ENCODE results near the gene PAX7. TPM values are rescaled to one million over a fixed set of nuclear protein-coding genes. Genes with fewer than 3 reads are reported as not detected.

PAX7 gene
- total RNA-seq, 1 experiment from 2014 or later: not detected

DNA sequence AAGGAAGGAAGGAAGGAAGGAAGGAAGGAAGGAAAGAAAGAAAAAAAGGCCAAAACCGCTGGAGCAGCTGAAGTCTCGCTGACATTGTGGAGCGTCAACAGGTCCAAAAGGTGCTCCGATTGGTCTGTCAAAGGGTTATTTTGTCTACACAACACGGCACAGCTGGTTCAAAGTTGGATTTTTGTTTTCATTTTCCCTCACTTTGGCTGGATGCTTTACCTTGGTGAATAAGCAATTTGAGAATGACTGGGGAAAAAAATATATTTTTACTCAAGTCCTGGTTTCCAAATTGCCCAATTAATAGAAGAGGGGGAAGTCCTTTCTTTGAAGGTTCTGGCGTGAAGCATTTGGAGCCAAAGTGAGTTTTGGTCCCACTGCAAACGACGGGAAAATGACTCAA is 19.3 kb upstream of the PAX7 start:
- Histone ChIP-seq H3K36me3 (no peaks in the 10 kb centered on the region), H3K9me3 (no peaks in the 10 kb centered on the region), H3K4me3 (no peak overlapping the region), H3K27me3 (peaks cover 3% of the 10 kb centered on the region; the same call in 1 of the 2 replicates)
- DNase-seq: no peak

DNA sequence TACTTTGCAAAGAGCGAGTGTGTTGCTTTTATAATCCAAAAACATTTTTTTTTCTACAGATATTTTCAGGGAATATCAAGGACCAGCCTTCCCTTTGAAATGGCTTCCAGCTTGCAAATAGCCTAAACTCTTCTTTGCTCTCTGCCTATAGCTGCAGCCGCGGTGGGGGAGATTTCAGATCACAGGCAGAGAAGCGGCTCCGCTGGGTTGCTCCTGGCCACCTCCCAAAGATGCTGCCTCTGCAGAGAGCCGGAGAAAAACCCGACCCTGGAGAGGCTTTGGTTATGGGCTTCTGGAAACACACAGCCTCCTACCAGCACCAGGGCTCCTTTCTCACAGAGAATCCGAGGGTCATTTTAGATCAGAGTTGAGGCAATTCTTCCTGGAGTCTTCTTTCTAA is 18.6 kb upstream of the PAX7 start:
- no peak for DNase-seq

DNA sequence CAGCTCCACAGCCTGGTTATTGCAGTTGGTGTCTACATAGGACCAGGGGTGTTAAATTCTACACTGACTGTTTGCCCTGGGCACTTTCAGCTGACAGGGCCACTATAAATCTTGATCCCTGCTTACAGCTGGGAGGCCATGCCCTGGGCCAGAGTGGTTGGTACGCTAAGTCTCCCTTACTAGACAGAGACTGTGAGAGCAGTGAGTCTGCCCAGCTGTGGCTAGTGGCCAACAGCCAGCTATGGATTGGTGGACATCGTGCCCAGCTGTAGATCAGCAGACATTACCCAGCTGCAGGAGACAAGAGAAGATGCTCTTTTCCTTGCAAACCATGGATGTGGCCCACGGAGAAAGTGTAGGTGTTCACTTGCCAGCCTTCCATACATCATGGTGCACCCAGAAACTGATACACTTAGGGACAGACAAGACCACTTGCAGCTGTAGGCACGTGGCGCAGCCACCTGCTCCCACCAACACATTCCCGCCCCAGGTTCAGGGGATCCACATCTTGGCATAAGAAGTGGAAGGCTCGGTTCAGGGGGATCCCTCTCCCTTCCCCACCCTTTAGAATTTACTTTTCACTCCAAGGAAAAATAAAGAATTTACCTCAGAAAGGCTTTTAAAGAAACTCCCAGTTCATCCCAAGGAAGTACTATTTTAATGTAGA is 16.4 kb upstream of the PAX7 start:
- H3K36me3 ChIP-seq: no peaks in the 10 kb centered on the region
- no peak for DNase-seq

More for the DNA sequence above, 18.6 kb upstream of the PAX7 start:
- no peak overlapping the region for H3K4me3 ChIP-seq
- no peaks in the 10 kb centered on the region for H3K36me3 ChIP-seq
- peaks cover 3% of the 10 kb centered on the region; the same call in 1 of the 2 replicates for H3K27me3 ChIP-seq
- no peaks in the 10 kb centered on the region for H3K9me3 ChIP-seq

DNA sequence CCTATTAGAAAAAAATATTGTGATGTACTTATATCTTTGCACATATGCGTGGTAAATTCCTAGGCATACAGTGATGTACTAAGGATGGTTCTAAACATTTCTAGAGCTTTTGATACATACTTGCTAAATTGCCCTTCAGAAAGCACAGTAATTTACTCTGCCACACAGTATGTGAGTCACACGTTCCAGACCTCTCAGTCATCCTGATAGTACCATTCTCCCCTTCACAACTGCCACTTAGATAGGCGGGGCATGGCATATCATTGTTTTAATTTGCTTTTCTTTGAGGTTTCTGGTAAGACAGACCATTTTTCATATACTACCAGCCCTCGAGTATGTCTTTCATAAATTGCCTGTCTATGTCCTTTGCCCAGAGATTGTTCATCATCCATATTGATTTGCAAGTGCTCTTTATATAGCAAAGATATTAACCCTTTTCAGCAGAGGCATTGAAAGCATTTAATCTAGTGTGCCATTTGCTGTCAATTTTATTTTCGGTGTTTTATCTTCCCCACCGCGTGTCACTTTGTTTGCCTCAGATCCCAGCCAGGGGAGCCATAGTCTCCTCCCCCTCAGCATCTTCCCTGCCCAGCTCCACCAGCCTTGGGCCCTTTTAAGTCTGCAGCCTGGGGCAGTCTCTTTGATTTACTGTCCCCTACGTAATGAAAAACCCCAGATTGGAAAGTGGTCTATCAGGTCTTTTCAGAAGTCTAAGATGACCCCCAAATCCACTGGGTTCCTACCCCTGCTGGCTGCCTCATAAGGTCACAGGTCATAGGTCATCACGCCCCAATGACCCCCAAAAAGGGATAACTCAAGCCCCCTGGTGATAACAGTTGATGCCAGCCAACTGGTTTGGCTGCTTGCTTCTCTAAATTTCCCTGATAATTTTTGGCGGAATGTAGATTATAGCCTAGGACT is 11.8 kb upstream of the PAX7 start:
- DNase-seq: peak; percentile 61
- H3K36me3 ChIP-seq: no peaks in the 10 kb centered on the region
- peaks cover 16% of the 10 kb centered on the region for H3K27me3 ChIP-seq
- H3K9me3 ChIP-seq: no peaks in the 10 kb centered on the region; the same call in 1 of the 2 replicates
- H3K4me3 ChIP-seq: no peak overlapping the region

More for the DNA sequence above, 16.4 kb upstream of the PAX7 start:
- H3K27me3 ChIP-seq: peaks cover 3% of the 10 kb centered on the region; the same call in 1 of the 2 replicates
- no peaks in the 10 kb centered on the region; the same call in 1 of the 2 replicates for H3K9me3 ChIP-seq
- no peak overlapping the region for H3K4me3 ChIP-seq

DNA sequence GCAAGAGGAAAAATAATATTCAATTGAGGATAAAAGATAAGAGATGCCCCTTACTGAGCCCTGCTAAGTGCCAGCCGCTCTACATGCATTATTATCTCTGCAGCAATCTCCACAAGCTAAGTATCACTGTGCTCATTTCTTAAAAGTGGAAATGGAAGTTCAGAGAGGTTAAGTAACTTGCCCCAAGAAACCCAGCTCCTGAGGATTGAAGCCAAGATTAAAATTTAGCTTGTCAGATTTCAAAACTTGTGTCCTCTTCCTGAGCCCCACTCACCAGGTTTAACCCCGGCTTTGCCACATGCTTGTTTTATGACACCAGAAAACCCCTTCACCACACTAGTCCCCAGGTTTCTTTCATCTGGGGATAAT is 11.2 kb upstream of the PAX7 start:
- no peak for DNase-seq
- Histone ChIP-seq H3K36me3 (no peaks in the 10 kb centered on the region), H3K9me3 (no peaks in the 10 kb centered on the region; the same call in 1 of the 2 replicates)

DNA sequence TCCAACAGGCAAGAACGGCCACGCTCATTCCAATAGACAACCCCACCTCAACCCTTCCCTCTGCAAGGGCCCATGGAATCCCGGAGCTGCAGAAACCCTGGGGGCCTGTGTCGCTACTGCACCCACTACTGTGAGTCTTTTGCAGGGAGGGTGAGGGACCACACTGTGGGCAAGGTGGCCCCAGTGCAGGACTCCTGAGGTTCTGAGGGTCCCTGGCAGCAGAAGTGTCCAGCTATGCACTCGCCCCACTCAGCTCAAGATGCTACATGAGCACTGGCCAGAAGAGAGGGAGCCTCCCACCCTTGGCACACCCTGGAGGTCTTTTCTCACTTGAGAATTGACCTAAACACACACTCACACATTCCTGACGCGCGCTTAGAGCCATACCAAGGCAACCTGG is 2.1 kb upstream of the PAX7 start:
- H3K9me3 ChIP-seq: no peaks in the 10 kb centered on the region
- no peak for DNase-seq
- no peaks in the 10 kb centered on the region for H3K36me3 ChIP-seq
- peaks cover 48% of the 10 kb centered on the region for H3K27me3 ChIP-seq
- no peak overlapping the region for H3K4me3 ChIP-seq

More for the DNA sequence above, 11.2 kb upstream of the PAX7 start:
- no peak overlapping the region for H3K4me3 ChIP-seq
- H3K27me3 ChIP-seq: peaks cover 16% of the 10 kb centered on the region

DNA sequence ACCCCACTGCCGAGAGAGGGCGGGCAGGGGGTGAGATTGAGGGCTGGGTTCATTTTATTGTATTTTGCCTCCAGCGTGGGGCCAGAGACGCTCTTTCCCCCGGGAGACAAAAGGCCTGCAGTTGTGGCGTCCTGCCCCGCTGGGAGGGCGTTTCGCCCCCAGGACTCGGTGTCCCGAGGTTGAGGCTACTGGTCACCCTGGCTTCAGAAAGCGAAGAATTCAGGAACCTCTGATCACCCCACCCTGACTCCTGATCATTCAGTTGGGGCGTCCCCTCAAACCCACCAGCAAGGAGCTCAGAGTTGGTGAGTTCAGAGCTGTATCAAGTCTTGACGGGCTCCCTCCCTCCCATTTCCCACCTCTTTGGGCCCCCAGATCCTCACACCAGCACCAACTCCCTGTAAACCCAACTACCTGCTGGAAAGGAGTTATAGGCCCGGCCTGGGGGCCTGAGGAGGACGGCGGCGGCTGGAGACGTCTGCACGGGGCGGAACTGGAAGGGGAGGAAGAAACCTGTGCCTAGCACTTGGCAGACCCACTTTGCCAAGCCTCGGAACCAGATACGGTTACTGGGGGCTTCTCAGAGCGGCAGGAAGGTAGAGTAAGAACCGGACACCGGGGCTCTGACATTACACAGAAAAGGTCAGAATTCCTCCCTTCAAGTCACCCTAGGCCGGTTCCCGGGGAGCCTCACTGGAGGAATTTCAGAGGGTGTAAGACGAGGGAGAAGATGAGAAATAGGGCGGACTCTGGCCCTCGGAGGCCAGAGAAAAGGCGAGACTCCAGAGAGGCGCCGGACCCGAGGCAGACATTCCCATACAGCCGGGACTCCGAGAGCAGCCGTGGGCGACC is 761 bp upstream of the PAX7 start:
- peaks cover 55% of the 10 kb centered on the region for H3K27me3 ChIP-seq
- no peak for DNase-seq

DNA sequence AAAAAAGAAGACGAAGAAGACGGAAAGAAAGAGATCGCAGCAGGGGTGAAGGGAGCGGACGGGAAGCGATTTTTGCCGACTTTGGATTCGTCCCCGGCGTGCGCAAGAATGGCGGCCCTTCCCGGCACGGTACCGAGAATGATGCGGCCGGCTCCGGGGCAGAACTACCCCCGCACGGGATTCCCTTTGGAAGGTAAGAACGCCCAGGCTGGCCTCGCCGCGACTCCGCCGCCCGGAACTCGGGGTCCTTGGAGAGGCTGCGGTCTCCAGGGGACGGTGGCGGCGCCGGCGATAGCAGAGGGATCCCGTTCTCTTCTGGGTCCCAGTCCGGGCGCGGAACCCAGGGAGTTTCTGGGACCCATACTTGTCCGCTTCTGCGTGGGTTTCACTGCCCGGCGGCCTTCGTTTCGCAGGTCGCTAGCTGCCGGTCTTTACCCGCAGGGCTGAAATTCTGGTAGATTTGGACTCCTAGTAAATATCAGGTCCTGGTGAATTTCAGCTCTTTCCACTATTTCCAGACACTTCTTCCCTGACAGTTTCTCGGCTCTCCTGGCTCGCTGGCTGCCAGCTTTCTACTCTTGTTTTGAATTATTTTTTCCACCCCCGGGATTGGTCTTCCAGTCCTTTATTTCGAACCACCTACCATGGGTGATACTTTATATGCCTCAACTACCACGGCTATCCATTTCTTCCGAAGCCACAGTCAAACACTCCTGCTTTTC is 1.0 kb downstream of the PAX7 start:
- no peaks in the 10 kb centered on the region for H3K36me3 ChIP-seq
- H3K9me3 ChIP-seq: no peaks in the 10 kb centered on the region
- DNase-seq: no peak
- peaks cover 58% of the 10 kb centered on the region for H3K27me3 ChIP-seq
- no peak overlapping the region; the same call in 1 of the 2 replicates for H3K4me3 ChIP-seq

More for the DNA sequence above, 761 bp upstream of the PAX7 start:
- Histone ChIP-seq H3K4me3 (no peak overlapping the region), H3K36me3 (no peaks in the 10 kb centered on the region), H3K9me3 (no peaks in the 10 kb centered on the region)

DNA sequence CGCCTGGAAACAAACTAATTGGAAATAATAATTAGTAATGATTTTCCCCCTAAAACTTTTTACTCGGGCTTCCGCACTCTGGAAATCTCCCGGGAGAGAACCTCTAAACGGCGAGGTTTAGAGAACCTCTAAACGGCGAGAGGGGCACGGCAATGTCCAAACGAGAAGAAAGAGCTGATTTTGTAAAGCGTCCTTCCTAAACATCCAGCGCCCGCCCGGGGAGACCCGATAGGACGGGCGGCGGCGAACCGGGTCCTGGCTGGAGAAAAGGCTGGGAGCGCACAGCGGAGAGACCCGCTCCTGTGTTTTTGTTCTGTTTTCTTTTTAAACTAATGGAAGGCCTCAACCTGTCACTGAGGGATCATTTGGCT is 1.6 kb downstream of the PAX7 start:
- H3K9me3 ChIP-seq: no peaks in the 10 kb centered on the region
- H3K4me3 ChIP-seq: no peak overlapping the region
- H3K27me3 ChIP-seq: peaks cover 63% of the 10 kb centered on the region
- DNase-seq: no peak
- H3K36me3 ChIP-seq: no peaks in the 10 kb centered on the region

DNA sequence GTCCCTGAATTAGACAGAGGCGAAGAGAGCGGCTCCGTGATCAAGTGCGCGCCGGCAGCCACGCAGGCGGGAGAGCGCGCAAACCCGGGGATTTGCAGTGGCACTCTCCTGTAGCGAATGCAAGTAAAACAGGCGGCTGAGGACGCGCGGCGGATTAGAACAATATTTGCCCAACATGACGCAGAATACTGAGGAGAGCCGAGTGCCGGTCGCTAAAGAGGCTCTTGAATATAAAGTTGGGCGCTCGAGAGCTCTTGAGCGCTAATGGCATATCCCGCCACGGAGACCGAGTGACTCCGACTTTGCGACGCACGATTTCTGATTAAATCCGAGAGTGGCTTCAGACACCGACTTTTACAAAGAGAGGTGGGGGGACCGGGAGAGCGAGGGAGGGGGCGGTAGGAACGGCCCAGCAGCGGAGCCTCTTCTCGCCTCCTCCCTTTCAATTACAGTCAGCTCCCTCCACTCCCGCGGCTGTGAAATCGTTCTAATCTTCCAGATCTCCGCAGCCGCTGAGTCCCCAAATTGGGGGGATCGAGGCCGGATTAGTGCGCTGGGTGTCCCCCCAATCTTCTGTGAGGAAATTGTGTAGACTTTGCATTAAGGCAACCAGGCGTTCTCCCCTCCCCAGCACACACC is 2.3 kb downstream of the PAX7 start:
- no peak for DNase-seq
- peaks cover 70% of the 10 kb centered on the region for H3K27me3 ChIP-seq
- no peaks in the 10 kb centered on the region for H3K9me3 ChIP-seq
- H3K36me3 ChIP-seq: no peaks in the 10 kb centered on the region
- no peak overlapping the region for H3K4me3 ChIP-seq

DNA sequence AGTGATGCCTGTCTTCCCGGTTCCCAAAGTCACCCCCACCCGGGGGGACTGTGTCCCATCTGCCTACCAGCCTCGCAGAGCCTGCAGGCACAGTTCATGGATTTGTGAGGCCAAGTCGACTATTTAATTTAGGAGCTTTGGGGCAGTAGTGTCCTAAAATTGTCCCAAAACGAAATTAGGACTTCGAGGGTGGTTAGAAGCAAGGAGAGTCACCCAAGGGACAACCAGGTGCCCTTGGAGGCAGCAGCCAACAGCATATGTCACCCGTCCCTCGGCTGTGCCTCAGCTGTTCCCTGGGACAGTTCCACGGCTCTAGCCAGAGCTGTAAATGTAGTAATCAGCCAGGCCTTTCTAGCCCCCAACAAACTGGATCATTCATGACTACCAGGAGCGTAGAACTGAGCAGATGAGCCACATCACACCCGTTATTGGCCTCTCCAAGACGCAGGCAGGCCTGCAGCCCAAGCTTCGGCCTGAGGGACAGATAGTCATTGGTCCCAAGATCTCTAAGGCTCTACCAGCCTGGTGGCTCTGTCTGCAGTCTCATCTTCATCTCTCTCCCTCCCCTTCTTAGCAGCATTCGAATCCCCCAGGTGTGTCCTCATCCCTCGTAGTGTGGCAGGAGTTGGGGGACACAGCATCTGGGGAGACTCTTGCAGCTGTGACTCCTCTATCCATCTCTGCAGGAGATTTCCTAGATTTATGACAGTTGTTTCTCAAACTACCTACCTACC is 2.9 kb downstream of the PAX7 start:
- H3K4me3 ChIP-seq: no peak overlapping the region
- no peaks in the 10 kb centered on the region for H3K36me3 ChIP-seq
- no peaks in the 10 kb centered on the region for H3K9me3 ChIP-seq
- no peak for DNase-seq
- H3K27me3 ChIP-seq: peaks cover 77% of the 10 kb centered on the region

DNA sequence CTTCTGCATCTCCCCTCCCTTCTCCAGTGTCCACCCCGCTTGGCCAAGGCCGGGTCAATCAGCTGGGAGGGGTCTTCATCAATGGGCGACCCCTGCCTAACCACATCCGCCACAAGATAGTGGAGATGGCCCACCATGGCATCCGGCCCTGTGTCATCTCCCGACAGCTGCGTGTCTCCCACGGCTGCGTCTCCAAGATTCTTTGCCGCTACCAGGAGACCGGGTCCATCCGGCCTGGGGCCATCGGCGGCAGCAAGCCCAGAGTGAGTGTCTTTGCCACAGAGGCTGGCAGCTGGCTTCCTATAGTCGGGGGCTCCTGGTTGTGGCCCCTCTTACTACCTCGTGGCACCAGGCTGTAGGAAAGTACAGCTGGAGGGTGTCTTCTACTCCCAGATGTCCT is 3.6 kb downstream of the PAX7 start:
- H3K4me3 ChIP-seq: no peak overlapping the region
- H3K9me3 ChIP-seq: no peaks in the 10 kb centered on the region
- DNase-seq: no peak
- peaks cover 84% of the 10 kb centered on the region for H3K27me3 ChIP-seq
- H3K36me3 ChIP-seq: no peaks in the 10 kb centered on the region

DNA sequence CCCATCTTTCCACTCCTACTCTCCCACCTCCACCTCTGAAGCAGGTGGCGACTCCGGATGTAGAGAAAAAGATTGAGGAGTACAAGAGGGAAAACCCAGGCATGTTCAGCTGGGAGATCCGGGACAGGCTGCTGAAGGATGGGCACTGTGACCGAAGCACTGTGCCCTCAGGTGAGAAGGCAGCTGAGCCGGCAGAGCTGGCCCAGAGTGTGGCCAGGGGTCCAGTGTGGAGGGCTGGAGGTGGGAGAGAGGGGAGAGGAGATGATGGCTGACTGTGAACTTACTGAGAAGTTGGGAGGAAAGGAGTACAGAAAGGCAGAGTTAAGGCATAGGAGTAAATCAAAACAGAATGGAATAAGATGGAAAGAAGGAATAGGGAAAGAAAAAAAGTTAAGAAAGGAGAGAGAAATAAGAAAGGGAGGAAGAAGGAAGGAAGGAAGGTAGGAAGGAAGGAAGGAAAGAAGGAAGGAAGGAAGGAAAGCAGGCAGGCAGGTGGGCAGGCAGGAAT is 4.5 kb downstream of the PAX7 start:
- H3K27me3 ChIP-seq: peaks cover 91% of the 10 kb centered on the region
- no peak for DNase-seq
- H3K9me3 ChIP-seq: no peaks in the 10 kb centered on the region
- H3K36me3 ChIP-seq: no peaks in the 10 kb centered on the region
- H3K4me3 ChIP-seq: no peak overlapping the region

DNA sequence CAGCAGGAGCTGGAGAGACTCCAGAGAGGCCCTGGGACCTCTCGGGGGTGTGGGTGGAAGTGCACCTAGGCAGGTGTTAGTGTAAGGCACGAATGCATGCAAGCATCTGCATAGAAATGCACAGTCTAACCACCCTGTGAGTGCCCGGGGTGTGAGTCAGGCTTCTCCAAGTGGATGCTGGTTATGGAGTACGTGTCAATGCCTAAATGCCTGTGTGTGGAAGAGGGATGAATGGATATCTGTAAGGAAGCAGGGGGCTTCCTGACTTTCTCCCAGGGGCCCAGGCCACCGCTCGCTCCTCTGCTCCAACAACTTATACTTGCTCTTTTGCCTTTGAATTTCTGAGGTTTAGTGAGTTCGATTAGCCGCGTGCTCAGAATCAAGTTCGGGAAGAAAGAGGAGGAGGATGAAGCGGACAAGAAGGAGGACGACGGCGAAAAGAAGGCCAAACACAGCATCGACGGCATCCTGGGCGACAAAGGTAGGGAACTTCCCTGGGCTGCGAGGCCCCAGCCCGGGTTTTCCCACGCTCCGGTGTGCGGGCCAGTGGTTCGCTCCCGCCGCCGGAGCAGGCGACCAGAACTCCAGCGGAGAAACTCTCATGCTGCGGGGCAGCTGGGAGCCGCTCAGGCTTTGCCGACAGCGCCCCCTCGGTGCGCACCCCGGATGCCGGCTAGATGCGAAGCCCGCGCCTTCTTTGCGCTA is 5.4 kb downstream of the PAX7 start:
- no peak for DNase-seq
- Histone ChIP-seq H3K27me3 (peaks cover 93% of the 10 kb centered on the region), H3K4me3 (no peak overlapping the region), H3K9me3 (no peaks in the 10 kb centered on the region), H3K36me3 (no peaks in the 10 kb centered on the region)
